A673 (cell line): ENCODE measurements around the gene GRAMD1B. TPM values are rescaled to one million over a fixed set of nuclear protein-coding genes. Genes with fewer than 3 reads are reported as not detected.

Source experiments
- BruUV-seq: library from RNA; stranded (reverse); fragments of 400-500 nt; replicated peaks from 2 replicates; lab custom pipeline; 2021; lab: Mats Ljungman, UMichigan
- CTCF ChIA-PET: fragments of 300-600 bp; sonication (Branson Sonifier 250); formaldehyde crosslinking; loops from one replicate; lab custom pipeline; 2022; ENCODE audit warnings: antibody characterized with exemption; lab: Charles Lee
- POLR2A ChIA-PET: fragments of 300-600 bp; sonication (Branson Sonifier 250); formaldehyde crosslinking; loops from one replicate; lab custom pipeline; 2022; ENCODE audit warnings: antibody characterized with exemption; ENCODE audit not compliant: low non-redundant PET; lab: Charles Lee
- DNase-seq: peaks from one replicate; pipeline ENCODE4 v3.0.0-alpha.2; 2015; ENCODE audit warnings: low spot score
- H3K27ac ChIP-seq: fragments of 200-600 bp; sonication (generic); 2 replicates; pipeline ENCODE4 v1.5.1; 2016; ENCODE audit warnings: mixed run types, low read depth, mild to moderate bottlenecking, mixed read lengths, antibody characterized with exemption, low read length; ENCODE audit not compliant: poor library complexity, severe bottlenecking
- H3K27me3 ChIP-seq: fragments of 200-600 bp; sonication (generic); replicated peaks from 2 replicates; pipeline ENCODE4 v1.6.1; 2017; ENCODE audit warnings: mixed run types, low read depth, mild to moderate bottlenecking, mixed read lengths, antibody characterized with exemption, low read length; ENCODE audit not compliant: insufficient read depth, poor library complexity
- H3K36me3 ChIP-seq: fragments of 200-600 bp; sonication (generic); 2 replicates; pipeline ENCODE4 v1.6.1; 2016; ENCODE audit warnings: mixed run types, mild to moderate bottlenecking, mixed read lengths, antibody characterized with exemption, low read length; ENCODE audit not compliant: insufficient read depth, poor library complexity, severe bottlenecking
- H3K4me1 ChIP-seq: fragments of 200-600 bp; sonication (generic); 2 replicates; pipeline ENCODE4 v1.6.1; 2017; ENCODE audit warnings: mixed run types, mild to moderate bottlenecking, mixed read lengths, antibody characterized with exemption, low read length; ENCODE audit not compliant: insufficient read depth, poor library complexity, severe bottlenecking
- H3K4me3 ChIP-seq: fragments of 200-600 bp; sonication (generic); 2 replicates; pipeline ENCODE4 v1.5.1; 2016; ENCODE audit warnings: low read depth, mixed run types, mild to moderate bottlenecking, mixed read lengths, low read length; ENCODE audit not compliant: poor library complexity, severe bottlenecking
- H3K9me3 ChIP-seq: fragments of 200-600 bp; sonication (generic); 2 replicates; pipeline ENCODE4 v1.6.1; 2016; ENCODE audit warnings: mixed run types, low read depth, mild to moderate bottlenecking, mixed read lengths, antibody characterized with exemption, low read length; ENCODE audit not compliant: poor library complexity, severe bottlenecking
- CTCF ChIP-seq: fragments of 300-800, 200-600 bp; sonication (generic); conservative IDR thresholded peaks from 2 replicates; pipeline ENCODE4 v1.5.1; 2017; ENCODE audit warnings: low read depth, mild to moderate bottlenecking, antibody characterized with exemption, low read length, moderate library complexity, mixed read lengths
- EZH2 ChIP-seq: fragments of 200-600 bp; sonication (generic); IDR thresholded peaks from 2 replicates; pipeline ENCODE4 v1.6.1; 2017; ENCODE audit warnings: borderline replicate concordance, low read depth, mild to moderate bottlenecking, mixed read lengths, antibody characterized with exemption, low read length; ENCODE audit not compliant: poor library complexity, severe bottlenecking
- intact Hi-C: fragments of 100-400 bp; cut with micrococcal nuclease; formaldehyde crosslinking; loops from one replicate; pipeline ENCODE4 v1.10.0; 2022; ENCODE audit not compliant: unreplicated experiment
- total RNA-seq: library from RNA; stranded (reverse); gene quantifications from 2 replicates; pipeline ENCODE4 v1.2.3, GENCODE V29; 2021

The GRAMD1B gene
- total RNA-seq, 1 experiment from 2014 or later, result 13.0 TPM

- ChIA-PET POLR2A (no interaction called here), CTCF (interaction anchor here (1.2 kb wide), 1 partner anchor 32 kb away, joined by 3 read pairs; no protein-coding TSS in a partner anchor)
- Histone ChIP-seq H3K4me3 (no peak overlapping the region), H3K27me3 (no peaks in the 10 kb centered on the region), H3K9me3 (peaks cover 8% of the 10 kb centered on the region), H3K27ac (no peak overlapping the region), H3K36me3 (no peaks in the 10 kb centered on the region), H3K4me1 (peaks cover 23% of the 10 kb centered on the region)
- TF ChIP-seq EZH2, result no peak
- no peak for TF ChIP-seq CTCF
- intact Hi-C loops, result no loop called here
- DNase-seq, result no peak
- no TSS peak for BruUV-seq
Observed at GRCh38 chr11:123523539-123523938, 93.5 kb downstream of the GRAMD1B start.

DNA sequence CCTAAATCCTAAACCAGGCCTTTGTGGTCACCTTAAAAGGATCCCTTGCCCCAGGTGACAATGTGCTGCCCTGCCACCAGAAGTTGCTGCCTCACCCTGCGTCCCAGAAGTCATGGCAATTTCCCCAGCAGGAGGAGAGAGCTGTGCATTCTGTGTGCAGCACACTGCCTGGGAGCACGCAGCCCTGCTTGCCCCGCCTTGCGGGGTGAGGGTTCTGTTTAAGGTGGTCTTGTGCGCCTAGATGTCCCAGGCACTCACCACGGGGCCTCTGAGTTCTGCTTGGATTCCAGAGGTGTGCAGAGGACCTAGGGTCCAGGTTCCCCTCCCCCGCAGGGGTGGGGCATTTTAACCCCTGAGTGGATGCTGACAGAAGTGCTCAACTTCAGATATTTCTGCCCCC is 95.0 kb downstream of the GRAMD1B start:
- ChIA-PET CTCF (interaction anchor here (1.0 kb wide), 1 partner anchor 186 kb away, joined by 3 read pairs; no protein-coding TSS in a partner anchor), POLR2A (no interaction called here)
- Histone ChIP-seq H3K27ac (no peak overlapping the region), H3K9me3 (peaks cover 8% of the 10 kb centered on the region), H3K4me1 (peaks cover 16% of the 10 kb centered on the region), H3K36me3 (no peaks in the 10 kb centered on the region), H3K4me3 (peak overlapping the region; percentile 31), H3K27me3 (no peaks in the 10 kb centered on the region)
- intact Hi-C loops, result no loop called here
- BruUV-seq, result no TSS peak
- peak; percentile 46 for DNase-seq
- TF ChIP-seq EZH2, result no peak
- no peak for TF ChIP-seq CTCF

DNA sequence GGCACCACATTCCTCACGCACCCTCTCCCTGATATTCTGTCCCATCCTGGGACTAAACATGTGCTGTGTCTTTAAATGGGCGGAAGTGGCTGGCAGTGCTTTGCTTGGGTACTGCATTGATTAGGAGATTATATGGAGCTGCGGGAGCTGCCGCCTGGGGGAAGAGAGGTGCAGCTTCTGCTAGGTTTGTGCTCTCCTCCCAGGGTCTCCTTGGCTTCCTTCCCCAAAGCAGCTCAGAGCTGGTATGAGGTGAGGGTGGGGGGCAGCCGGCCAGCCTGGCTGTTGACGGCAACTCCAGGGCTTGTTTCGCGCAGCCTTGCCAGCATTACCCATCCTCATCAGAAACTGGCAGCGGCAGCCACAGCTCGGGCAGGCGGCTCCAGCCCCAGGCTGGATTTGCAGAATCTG is 95.4 kb downstream of the GRAMD1B start:
- peak; percentile 65 for DNase-seq
- CTCF ChIA-PET, result no interaction called here
- no peak for TF ChIP-seq CTCF
- no peak for TF ChIP-seq EZH2
- no peaks in the 10 kb centered on the region for H3K27me3 ChIP-seq
- POLR2A ChIA-PET, result no interaction called here
- no peak overlapping the region for H3K27ac ChIP-seq
- peaks cover 8% of the 10 kb centered on the region for H3K9me3 ChIP-seq
- intact Hi-C loops, result no loop called here
- H3K4me1 ChIP-seq, result peaks cover 16% of the 10 kb centered on the region
- BruUV-seq, result no TSS peak
- H3K36me3 ChIP-seq, result no peaks in the 10 kb centered on the region
- peak overlapping the region; percentile 31 for H3K4me3 ChIP-seq
